ENCODE results near the gene TNFSF8.

Gene TNFSF8

DNA sequence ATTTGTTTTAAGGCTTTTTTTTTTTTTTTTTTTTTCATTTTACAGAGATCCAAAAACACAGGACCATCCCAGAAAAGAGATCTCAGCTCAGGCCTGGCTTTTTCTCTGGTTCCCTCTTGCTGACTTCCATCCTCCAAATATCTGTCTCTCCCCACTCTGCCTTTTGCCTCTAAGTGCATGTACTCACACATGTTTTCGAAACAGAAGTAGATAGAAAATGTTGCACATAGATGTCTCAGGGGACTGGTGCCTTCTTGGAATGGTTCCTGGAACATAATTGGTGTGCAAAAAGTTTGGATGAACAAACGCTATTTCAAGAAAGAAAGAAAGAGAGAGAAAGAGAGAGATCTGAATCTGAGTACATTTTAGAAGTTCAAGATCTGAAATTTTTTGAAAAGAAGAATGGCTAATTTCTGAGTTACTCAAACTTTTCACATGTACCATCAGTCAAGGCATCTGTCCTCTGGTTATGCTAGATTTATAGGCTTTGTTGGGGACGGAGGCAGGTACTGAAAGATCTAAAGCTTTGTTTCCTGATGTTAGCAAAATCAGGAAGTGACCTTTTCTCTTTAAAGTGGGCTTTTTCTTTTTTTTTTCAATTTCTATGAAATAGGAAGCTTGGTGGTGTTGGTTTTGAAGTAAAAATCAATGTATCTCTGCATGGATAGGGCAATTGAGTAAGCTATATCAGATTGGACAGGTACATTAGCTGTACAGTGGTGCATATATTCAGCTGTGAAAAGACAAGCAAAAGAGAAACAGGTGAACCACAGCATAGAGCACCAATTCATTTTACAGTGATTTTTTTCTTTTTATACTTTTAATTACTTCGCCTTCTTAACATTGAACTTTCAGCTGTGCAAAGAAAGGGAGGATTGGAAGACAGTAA lies 8.5 kb upstream of the TNFSF8 start:
- no peaks in the 10 kb centered on the region for H4K20me1 ChIP-seq (ENCODE audit: insufficient read depth, low read length)
- no peaks in the 10 kb centered on the region for H3K27me3 ChIP-seq (ENCODE audit: insufficient read depth, low read length)
- no peak overlapping the region for H3K9ac ChIP-seq (ENCODE audit: low read length)
- no peaks in the 10 kb centered on the region for H3K36me3 ChIP-seq (ENCODE audit: insufficient read depth, low read length)
- no peak overlapping the region for H3K4me3 ChIP-seq (ENCODE audit: low read depth, low read length, poor library complexity, severe bottlenecking)
- peak overlapping the region; percentile 63; the same call in 1 of the 2 replicates for H2AFZ ChIP-seq (ENCODE audit: low read length)
- TF ChIP-seq, protein P1, sequence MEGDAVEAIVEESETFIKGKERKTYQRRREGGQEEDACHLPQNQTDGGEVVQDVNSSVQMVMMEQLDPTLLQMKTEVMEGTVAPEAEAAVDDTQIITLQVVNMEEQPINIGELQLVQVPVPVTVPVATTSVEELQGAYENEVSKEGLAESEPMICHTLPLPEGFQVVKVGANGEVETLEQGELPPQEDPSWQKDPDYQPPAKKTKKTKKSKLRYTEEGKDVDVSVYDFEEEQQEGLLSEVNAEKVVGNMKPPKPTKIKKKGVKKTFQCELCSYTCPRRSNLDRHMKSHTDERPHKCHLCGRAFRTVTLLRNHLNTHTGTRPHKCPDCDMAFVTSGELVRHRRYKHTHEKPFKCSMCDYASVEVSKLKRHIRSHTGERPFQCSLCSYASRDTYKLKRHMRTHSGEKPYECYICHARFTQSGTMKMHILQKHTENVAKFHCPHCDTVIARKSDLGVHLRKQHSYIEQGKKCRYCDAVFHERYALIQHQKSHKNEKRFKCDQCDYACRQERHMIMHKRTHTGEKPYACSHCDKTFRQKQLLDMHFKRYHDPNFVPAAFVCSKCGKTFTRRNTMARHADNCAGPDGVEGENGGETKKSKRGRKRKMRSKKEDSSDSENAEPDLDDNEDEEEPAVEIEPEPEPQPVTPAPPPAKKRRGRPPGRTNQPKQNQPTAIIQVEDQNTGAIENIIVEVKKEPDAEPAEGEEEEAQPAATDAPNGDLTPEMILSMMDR (IDR thresholded peaks at IDR 0.05; ENCODE audit: low read length): no peak
- TF ChIP-seq EZH2 (IDR thresholded peaks at IDR 0.05; ENCODE audit: borderline replicate concordance, low read length): no peak
- peak overlapping the region; percentile 33 for H3K27ac ChIP-seq (ENCODE audit: low read depth, low read length, poor library complexity, severe bottlenecking)
- H3K4me1 ChIP-seq (ENCODE audit: insufficient read depth, low read length, severe bottlenecking): peaks cover 15% of the 10 kb centered on the region
- no peaks in the 10 kb centered on the region for H3K9me3 ChIP-seq (ENCODE audit: low read length)
- H3K9me2 ChIP-seq (ENCODE audit: low read depth, low read length): no peaks in the 10 kb centered on the region
- no peaks in the 10 kb centered on the region for H3K79me2 ChIP-seq (ENCODE audit: insufficient read depth, low read length)
- no peaks in the 10 kb centered on the region for H3F3A ChIP-seq (ENCODE audit: insufficient read depth, low read length)
- H3K4me2 ChIP-seq (ENCODE audit: low read length): peak overlapping the region; percentile 7; the same call in 1 of the 2 replicates

DNA sequence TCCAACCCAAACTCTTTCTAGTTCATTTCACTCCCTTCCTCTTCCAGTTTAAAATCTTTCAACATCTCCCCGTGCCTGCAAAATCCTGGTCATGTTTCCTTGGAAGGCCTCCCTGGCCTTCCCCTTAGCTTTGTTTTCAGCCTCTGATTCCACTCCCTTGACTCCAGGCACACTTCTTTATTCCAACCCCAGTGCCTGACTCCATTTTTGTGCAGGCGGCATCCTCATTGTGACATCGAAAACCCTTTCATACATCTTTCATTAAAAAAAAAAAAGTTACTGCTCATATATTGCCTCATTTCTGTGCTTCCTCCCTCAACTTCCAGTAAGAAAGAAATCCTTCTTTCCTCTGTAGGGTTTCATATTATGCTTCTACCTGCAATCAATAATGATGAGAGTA lies 7.1 kb upstream of the TNFSF8 start:
- Histone ChIP-seq H3K79me2 (ENCODE audit: insufficient read depth, low read length) (no peaks in the 10 kb centered on the region), H3K9me2 (ENCODE audit: low read depth, low read length) (no peaks in the 10 kb centered on the region), H3K27ac (ENCODE audit: low read depth, low read length, poor library complexity, severe bottlenecking) (no peak overlapping the region), H3K36me3 (ENCODE audit: insufficient read depth, low read length) (no peaks in the 10 kb centered on the region), H3K27me3 (ENCODE audit: insufficient read depth, low read length) (no peaks in the 10 kb centered on the region), H2AFZ (ENCODE audit: low read length) (no peak overlapping the region), H3K9ac (ENCODE audit: low read length) (no peak overlapping the region), H3F3A (ENCODE audit: insufficient read depth, low read length) (no peaks in the 10 kb centered on the region), H3K4me3 (ENCODE audit: low read depth, low read length, poor library complexity, severe bottlenecking) (no peak overlapping the region), H3K4me2 (ENCODE audit: low read length) (no peak overlapping the region), H3K4me1 (ENCODE audit: insufficient read depth, low read length, severe bottlenecking) (peaks cover 22% of the 10 kb centered on the region), H3K9me3 (ENCODE audit: low read length) (no peaks in the 10 kb centered on the region), H4K20me1 (ENCODE audit: insufficient read depth, low read length) (no peaks in the 10 kb centered on the region)
- TF ChIP-seq EZH2 (IDR thresholded peaks at IDR 0.05; ENCODE audit: borderline replicate concordance, low read length): no peak
- TF ChIP-seq, protein P1 (IDR thresholded peaks at IDR 0.05; ENCODE audit: low read length): no peak

DNA sequence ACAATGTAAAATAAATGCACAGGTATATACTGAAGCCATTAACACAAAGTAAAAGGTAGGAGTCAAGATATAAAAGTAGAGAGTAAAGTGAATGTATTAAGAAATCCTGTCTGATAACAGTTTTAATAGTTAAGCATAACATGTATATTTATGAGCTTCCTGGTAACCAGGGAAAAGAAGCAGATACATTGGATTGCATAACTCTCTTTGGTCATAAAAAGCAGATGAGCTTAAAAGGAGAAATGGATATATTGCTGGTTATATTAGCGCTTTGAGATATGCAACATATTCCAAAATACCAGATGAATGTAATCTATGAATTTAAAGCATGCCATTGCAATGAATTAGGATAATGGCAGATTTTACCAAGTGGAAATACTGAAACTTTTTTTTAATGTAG lies 6.2 kb upstream of the TNFSF8 start:
- no peaks in the 10 kb centered on the region for H3K9me3 ChIP-seq (ENCODE audit: low read length)
- H4K20me1 ChIP-seq (ENCODE audit: insufficient read depth, low read length): no peaks in the 10 kb centered on the region
- no peak overlapping the region for H3K9ac ChIP-seq (ENCODE audit: low read length)
- no peaks in the 10 kb centered on the region for H3K27me3 ChIP-seq (ENCODE audit: insufficient read depth, low read length)
- H3K4me3 ChIP-seq (ENCODE audit: low read depth, low read length, poor library complexity, severe bottlenecking): no peak overlapping the region
- H3F3A ChIP-seq (ENCODE audit: insufficient read depth, low read length): no peaks in the 10 kb centered on the region; the same call in 1 of the 2 replicates
- no peak overlapping the region for H3K4me2 ChIP-seq (ENCODE audit: low read length)
- H2AFZ ChIP-seq (ENCODE audit: low read length): no peak overlapping the region
- no peaks in the 10 kb centered on the region for H3K9me2 ChIP-seq (ENCODE audit: low read depth, low read length)
- no peaks in the 10 kb centered on the region for H3K79me2 ChIP-seq (ENCODE audit: insufficient read depth, low read length)
- no peaks in the 10 kb centered on the region for H3K36me3 ChIP-seq (ENCODE audit: insufficient read depth, low read length)
- no peak overlapping the region for H3K27ac ChIP-seq (ENCODE audit: low read depth, low read length, poor library complexity, severe bottlenecking)
- H3K4me1 ChIP-seq (ENCODE audit: insufficient read depth, low read length, severe bottlenecking): peaks cover 32% of the 10 kb centered on the region
- no peak for TF ChIP-seq EZH2 (IDR thresholded peaks at IDR 0.05; ENCODE audit: borderline replicate concordance, low read length)
- TF ChIP-seq, protein P1 (IDR thresholded peaks at IDR 0.05; ENCODE audit: low read length): no peak

All from OCI-LY1 (cell line).